Measurements from ENCODE around the gene KREMEN2.

DNA sequence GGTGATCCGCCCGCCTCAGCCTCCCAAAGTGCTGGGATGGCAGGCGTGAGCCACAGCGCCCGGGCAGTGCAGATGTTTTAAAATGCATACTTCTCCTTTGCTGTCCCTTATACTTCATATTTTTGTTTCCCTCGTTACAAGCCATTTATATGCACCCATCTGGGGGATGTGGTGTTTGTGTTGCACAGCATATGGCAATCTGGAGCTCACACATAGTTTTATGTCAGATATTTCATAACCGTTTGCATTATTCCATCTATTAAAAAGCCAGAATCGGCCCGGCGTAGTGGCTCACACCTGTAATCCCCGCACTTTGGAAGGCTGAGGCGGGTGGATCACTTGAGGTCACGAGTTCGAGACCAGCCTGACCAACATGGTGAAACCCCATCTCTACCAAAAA, 40.6 kb upstream of the KREMEN2 start:
- TF ChIP-seq CTCF (IDR thresholded peaks at IDR 0.05; ENCODE audit: low read depth, low read length) (no peak), MAX (IDR thresholded peaks at IDR 0.05; ENCODE audit: low read depth, low read length) (no peak), POLR2A (IDR thresholded peaks at IDR 0.05; ENCODE audit: extremely low read depth, insufficient read length) (no peak)

Measured in NB4 (cell line).